ENCODE measurements around the gene AUTS2.

AUTS2 gene

DNA sequence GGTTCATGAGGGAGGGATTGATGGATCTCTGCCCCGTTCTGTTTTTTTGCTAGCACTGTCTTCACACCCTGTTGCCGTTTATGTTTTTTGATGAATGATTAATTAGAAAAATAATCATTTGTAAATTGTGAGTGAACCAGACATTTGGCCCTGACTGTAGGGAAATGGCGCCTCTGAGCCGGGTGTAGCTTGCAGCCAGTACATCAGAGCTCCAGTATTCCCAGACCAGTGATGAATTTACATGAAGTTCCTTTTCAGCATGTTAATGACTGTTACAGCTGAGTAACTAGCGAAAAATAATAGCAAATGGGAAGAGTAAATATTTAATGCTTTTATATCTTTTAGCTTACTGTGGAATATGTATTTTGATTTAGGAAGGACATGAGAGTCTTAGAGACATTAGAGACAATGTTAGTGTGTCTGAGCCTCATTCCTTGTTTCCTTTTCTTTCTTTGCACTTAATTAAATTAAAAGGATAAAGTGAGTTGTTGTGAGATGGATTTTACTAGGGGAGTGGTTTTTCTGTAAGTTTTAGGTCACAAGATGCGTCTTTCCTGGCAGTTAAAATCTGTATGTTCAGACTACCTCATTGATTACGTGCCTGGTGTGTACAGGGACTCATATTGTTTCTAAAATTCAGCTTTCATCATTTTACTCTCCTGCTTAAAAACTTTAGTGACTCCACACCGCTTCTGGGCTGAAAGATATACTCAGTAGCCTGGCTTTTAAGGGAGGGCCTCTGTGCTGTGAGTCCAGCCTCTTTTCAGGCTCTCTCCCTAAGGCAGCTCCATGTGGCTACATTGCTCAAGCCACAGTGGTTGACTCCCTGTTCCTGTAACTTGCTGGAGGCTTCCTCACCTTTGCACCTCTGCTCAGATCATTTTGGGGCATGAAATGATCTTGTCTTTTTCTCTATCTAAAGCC lies 86.4 kb downstream of the AUTS2 start:
- no peak for DNase-seq

DNA sequence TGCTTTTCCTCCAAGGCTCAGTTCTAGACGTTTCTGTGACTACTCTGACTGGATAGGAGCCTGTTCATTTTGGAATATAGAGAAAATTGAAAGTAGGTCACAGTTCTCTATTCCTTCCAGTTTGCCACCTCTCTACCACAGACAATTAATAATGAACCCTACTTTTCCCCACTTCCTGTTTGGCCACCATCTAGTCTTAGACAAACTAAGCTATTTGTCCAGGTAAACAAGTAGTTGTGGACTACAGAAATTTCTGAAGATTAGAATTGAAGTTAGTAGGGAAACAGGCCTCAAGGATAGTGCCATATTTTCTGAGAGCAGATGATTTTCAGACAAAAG lies 87.0 kb downstream of the AUTS2 start:
- DNase-seq, result peak in 1 of 51 donors; percentile 13

- DNase-seq, result no peak
Observed at GRCh38 chr7:69686366-69686765, 88.1 kb downstream of the AUTS2 start.

- DNase-seq, result no peak
Observed at GRCh38 chr7:69687739-69688433, 89.6 kb downstream of the AUTS2 start.

GRCh38 chr7:69690329-69690728 lies 92.1 kb downstream of the AUTS2 start:
- no peak for DNase-seq

DNA sequence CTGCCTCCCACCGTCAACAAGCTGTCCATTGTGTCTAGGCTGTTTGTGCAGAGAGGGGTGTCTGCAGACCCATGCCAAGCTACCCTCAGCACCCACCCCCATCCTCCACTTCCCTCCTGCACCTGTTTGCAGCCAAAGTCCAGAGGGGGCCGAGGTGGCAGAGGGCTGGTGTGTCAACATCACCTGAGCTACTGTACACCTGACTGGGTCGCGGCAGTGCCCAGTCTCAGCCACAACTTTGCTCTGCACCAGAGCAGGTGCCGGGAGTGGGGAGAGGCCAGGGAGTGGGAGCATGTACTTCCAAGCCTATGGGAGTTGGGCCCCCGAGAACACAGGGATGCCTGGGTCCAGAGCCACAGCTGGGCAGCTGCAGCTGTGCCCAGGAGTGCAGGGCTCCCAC lies 93.1 kb downstream of the AUTS2 start:
- DNase-seq, result no peak

GRCh38 chr7:69691734-69692133 lies 93.5 kb downstream of the AUTS2 start:
- no peak for DNase-seq

DNA sequence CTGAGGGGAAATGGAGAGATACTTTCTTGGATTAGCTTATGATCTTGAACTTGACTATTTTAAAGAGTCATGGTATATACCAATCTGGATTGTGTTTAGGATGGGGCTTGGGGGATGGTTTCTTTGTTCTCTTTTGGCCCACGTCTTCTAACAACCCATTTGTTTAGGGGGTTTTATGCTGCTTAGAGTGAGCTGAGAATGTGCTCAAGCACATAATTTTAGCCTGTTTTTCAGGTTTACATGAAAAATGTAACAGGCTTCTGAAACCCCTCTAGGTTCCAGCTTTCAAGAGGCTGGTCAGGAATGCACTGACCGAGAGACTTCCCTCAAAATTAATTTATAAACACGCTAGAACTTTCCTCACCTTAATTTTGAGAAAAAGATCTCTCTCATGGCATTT lies 94.3 kb downstream of the AUTS2 start:
- DNase-seq, result no peak

- DNase-seq, result no peak
Observed at GRCh38 chr7:69693042-69693441, 94.8 kb downstream of the AUTS2 start.

DNA sequence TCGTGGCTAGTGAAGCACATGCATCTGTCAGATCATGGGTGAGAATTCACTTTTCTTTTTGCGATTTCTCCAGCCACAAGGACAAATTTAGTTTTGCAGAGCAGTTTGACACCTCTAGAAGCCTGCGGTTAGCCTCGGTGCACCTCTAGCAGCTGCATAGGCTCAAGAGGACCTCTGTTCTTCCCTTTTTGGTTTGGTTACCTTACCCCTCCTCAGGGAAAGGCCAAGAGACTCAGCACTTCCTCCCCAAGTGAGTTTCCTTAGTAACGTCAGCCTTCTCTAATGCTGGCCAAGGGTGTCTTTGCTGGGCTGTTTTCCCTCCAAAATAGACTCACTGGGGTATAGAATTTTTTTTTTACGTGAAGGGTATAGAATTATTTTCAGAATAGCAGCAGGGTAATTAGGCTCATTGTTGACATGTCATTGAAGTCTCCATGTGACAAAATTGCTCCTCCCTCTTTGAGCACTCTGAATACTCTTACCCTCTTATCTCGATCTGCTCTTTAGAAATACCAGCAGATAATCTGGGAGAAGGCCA lies 97.8 kb downstream of the AUTS2 start:
- DNase-seq, result no peak

DNA sequence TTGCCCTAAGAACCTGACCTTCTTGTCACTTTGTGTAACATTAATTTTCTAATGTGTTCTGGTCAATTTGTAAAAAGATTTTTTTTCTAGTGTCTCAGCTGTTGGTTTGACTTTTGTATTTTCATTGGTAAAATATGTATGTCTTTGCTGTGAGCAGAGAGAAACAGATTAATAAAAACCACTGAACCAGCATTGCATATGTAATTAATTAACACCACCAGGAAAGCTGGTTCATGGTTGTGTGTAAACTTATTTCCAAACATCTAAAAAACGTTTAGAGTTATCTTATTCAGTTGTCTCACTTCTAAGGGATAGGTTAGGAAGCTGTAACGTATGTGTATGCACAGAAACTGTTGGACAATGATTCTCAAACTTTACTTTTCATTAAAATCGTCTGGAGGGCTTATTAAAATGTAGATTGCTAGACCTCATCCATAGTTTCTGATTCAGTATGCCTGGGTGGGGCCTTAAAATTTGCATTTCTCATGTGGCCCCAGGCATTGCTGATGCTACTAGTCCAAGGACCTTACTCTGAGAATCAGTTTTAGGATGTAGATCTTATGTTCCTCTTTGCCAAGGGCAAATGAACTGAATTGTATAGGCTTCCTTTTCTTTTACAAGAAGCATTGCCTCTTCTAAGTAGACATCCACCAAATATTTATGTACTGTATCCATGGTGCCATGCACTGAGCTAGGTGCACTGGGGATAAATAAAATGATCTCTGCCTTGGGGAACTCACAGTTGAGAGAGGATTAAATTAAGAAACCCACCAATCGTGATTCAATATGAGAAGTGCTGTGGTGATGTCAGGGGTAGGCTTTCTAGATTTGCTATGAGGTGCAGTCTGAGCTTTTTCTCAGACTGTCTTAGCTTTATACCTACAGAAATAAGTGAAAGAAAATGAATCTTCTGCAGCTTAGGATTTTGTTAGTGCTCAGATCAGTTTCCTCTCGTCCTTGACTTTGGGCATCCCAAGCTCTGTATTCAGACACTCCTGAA lies 98.7 kb downstream of the AUTS2 start:
- no peak for DNase-seq

DNA sequence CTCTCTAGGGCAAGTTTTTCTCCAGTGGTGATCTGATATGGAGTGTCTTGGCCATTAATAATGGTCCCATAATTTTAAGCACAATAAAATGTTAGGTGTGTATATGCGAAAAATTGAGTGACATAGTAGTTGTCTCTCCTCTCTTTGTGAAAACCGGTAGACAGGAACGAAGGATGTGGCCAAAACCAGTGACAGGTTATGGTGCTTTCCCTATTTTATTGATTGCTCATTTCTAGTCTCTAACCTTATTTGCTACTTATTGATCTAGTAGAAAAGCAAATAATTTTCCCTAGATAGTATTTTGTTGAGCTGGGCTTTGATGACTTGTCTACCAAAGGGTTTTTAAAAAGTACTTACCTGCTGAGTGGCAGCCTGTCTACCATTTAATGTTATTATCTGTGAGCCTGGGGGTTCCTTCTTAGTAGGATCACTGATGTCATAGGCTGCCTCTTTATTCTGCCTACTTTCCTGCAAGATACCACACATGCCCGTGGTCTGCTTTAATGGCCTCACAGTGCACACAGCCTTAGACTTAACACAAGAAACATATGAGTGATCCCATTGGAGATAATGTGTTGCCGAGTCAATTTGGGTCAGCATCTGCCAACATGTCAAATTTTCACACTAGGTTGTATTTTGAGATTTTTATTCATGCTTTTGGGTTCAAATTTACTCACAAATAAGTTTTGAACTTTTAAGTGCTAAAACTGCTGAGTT lies 100.0 kb downstream of the AUTS2 start:
- DNase-seq, result no peak

GRCh38 chr7:69699931-69700330 lies 101.7 kb downstream of the AUTS2 start:
- DNase-seq, result no peak

GRCh38 chr7:69700331-69700730 lies 102.1 kb downstream of the AUTS2 start:
- no peak for DNase-seq

DNA sequence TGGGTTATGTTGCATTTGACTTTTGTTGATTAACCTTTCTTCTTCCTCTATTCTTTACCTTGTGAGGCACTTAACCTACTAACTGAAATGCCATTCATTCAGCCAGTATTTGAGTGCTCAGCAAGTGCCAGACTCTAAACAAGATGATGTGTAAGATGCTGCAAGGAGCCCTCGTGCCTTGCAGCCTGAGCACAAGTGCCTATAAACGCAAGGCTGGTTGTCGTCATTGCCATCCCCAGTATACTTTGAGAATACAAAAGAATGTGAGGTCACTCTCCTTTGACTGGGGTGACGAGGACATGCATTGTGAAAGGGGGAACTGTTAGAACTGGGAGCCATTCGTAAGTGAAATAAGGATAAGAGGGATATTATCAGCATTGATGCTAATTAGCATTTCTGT lies 103.0 kb downstream of the AUTS2 start:
- DNase-seq, result no peak

DNA sequence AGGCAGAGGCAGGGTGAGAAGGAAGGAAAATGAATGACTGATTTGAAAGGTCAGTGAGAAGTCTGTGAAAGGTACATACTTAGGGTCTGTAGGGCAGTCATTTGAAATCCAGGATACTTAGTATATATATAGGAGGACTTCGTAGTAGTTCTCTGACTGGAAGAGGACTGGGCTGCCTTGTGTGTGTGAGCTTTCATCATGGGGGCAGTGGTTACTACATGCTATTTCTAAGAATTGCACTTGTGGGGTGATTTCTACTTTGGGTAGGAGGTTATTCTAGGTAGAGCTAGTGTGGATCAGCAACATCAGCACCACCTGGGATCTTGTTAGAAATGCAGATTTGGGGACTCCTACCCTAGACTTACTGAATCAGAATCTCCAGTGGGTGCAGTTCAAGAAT lies 104.1 kb downstream of the AUTS2 start:
- no peak for DNase-seq

DNA sequence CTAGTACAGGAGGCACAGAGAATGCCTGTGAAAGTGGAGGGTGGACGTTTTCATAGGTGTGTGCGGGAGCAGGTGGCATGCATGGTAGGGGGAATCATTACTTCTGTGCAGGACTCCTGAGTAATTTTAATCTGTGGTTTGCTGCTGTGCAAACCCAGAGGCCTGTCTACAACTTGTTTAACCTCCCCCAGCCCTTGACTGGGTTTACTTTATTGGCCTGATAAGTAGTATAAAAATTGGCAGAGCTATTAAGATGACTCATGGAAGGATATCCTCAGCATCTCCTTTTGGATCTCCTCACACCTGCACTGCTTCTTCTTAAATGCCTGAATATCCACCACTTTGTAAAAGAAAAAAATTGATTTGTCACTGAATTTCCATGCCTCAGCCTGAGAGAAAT lies 104.8 kb downstream of the AUTS2 start:
- no peak for DNase-seq

- DNase-seq, result no peak
Observed at GRCh38 chr7:69706070-69706469, 107.8 kb downstream of the AUTS2 start.

DNA sequence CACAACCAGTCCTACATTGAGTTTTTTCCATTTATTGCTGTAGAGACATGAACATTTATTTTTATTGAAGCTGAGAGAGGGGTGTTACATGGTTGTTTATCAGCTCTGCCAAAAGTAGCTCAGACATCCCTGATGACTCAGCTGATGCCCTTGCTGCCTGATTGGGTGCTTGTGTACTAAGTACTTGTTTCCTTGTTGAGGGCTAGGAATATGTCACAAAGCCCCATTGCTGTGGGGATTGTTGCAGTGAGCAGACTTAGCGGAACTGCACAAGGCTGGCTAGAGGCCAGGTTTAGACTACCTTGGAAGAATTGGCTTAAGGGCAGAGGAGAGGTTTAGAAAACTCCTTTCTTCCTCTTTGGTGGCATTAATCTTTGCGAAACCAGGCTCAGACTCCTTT lies 110.6 kb downstream of the AUTS2 start:
- peak in 3 of 51 donors; percentile 2 to 36 (median 10) for DNase-seq

DNA sequence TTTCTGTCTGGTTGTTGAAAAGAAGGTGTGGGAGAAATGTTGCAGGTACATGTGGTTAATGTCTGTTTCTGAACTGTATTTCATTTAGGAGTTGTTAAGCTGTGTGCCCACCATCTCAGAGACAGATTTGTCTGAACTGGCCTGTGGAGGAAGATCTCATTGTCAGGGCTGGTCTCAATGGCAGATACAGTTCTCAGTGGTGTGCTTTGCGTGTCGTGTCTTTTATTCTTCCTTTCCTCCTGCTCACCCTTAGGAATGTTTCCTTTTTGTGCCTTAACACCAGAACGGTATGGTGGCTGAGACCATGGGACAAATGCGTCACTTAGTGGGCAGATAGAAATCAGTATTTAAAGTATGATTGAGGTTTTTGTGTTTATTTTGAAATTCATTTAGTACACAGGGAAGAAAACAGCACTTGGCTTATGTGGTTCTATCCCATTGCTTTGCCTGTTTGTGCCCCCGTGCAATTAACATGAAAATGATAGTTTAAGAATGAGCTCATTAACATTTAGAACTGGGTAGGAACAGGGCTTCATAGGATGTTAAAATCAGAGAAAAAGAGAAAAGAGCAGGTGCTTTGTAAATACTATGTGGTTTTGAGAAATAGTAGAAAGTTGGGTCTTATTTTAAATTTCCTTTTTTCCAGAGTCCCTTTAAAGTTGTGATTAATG lies 112.6 kb downstream of the AUTS2 start:
- DNase-seq, result no peak

Data from hypothalamus (tissue), 51 donors.